Measurements from ENCODE around the gene SNRK.

SNRK gene

DNA sequence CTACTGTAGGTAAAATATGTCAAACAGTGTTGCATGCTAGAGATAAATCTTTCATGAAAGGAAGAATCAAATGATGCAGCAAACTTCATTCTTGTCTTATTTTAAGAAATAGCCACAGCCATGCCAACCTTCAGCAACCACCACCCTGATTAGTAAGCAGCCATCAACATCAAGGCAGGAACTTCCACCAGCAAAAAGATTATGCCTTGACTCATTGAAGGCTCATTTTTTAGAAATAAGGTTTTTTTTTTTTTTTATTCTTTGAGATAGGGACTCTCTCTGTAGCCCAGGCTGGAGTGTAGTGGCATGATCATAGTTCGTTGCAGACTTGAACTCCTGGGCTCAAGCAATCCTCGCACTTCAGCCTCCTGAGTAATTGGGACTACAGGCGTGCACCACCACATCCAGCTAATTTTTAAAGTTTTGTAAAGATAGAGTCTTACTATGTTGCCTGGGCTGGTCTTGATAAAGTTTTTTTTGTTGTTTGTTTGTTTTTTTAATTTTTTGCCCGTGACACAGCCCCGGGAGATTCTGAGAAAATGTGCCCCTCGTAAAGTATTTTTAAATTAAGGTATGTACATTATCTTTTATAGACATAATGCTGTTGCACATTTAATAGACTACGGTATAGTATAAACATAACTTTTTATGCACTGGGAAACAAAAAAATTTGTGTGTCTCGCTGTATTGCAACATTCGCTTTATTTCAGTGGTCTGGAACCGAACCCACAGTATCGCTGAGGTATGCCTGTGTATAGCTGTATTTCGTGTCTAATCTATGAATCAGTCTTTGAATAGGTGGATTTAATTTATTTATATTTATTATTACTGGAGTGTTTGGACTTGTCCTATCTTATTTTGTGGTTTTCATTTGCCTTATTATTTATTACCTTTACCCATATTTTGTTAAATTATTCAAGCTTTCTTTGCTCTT is 23.3 kb downstream of the SNRK start:
- DNase-seq (ENCODE audit: low read depth in 2 of 2), result no peak

DNA sequence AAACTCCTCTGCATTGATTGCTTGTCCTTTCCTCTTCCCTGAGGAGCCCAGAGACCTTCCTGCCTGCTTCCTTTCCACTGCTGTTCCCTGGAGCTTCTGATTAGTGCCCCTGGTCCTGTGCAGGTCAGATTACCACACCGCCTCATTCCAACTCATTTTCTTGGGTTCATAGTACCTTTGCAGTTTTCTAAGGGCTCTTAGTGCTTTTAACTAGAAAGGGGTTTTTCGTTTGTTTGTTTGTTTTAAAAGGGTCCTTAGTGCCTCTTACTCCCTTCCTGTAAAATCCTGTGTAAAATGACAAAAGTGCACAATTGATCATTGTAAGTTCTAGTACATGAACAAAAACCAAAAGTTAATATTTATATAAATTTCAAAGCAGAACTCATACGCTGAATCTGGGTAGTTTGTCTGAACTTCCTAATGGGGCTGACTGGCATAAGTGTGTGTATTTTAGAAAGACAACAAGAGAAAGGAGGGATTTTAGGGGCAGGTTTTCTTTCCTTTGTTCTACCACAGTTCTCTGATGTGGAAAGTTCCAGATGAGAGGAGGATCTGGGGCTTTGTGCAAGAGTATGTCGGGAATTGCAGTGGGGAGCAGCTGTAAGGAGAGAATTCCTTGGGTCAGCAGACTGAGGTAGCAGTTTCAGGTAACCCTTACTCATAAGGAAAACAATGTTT is 30.6 kb downstream of the SNRK start:
- DNase-seq (ENCODE audit: low read depth in 2 of 2), result no peak

DNA sequence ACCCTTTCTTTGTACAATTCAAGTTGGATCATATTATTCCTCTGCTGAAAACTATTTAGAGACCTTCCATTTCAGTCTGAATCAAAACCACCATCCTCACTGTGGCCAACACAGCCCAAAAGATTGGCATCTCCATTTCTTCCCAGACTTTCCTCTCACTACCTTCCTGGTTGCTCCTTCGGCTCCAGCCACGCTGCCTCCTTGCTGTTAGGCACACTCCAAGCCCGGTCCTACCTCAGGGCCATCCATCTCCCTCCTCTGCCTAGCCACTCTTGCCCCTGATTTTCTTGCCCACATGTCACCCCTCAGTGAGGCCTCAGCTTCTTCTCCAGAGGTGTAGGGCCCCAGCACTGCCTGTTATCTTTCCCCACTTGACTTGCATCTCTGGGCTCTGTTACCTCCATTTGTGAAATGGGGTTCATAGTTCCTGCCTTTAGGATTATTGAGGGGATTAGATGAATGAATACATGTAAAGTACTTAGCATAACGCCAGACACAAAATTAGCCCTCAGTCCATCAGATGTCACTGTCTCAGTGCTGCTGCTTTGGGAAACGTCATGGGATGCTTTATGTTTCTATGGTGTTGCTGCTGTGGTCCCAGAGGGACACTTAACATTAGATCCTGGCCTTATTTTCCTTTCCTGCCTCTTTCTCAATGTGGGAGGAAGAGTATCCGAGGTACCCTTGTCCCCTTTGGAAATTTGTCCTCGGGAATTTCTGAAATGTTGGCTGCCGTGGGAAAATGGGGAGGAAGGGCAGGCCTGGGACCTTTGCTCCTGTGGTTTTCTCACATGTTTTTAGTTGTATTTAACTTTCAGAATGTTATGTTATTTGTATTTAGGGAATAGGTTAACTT is 31.3 kb downstream of the SNRK start:
- DNase-seq (ENCODE audit: low read depth in 2 of 2), result no peak

DNA sequence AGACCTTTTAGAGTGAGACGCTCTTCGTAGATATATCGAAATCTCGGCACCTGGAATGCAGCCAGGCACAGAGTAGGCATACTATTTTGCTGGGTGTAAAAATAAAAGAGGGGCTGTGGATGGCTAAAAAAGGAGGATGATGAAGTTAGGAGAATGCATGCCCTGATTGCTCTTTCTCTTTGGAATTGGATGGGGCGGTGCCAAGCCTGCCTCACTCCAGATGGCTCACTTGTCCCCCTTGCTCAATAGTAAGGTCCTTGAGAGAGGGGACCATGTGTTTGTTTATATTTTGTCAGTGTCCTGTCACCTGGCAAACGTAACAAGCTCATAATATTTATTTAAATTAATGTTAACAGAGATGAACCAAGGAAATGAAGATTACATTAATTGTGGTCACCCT is 33.0 kb downstream of the SNRK start:
- no peak for DNase-seq (ENCODE audit: low read depth in 2 of 2)

GRCh38 chr3:43319794-43320193 is 33.5 kb downstream of the SNRK start:
- DNase-seq (ENCODE audit: low read depth in 2 of 2), result no peak

DNA sequence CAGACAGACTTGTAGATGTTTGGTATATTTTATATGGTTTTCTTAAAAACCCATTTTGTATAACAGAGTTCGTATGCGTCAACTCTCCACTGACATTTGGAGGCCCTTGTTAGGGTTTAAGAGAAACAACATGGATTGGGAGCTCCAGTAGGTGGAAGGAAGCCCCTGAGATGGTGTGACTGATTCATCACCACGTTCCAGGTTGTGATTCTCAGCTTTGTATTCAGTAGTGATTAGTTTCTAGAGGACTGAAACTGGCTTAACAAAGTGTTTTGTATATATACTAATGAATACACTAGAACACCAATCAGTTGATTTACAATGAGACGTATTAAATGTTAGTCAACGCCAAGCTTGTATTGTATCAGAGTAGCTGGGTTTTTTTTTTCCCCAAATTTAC is 33.9 kb downstream of the SNRK start:
- no peak for DNase-seq (ENCODE audit: low read depth in 2 of 2)

GRCh38 chr3:43323541-43323940 is 37.2 kb downstream of the SNRK start:
- no peak for DNase-seq (ENCODE audit: low read depth in 2 of 2)

- no peak for DNase-seq (ENCODE audit: low read depth in 2 of 2)
These were observed 40.7 kb downstream of the SNRK start for GRCh38 chr3:43326891-43327581.

DNA sequence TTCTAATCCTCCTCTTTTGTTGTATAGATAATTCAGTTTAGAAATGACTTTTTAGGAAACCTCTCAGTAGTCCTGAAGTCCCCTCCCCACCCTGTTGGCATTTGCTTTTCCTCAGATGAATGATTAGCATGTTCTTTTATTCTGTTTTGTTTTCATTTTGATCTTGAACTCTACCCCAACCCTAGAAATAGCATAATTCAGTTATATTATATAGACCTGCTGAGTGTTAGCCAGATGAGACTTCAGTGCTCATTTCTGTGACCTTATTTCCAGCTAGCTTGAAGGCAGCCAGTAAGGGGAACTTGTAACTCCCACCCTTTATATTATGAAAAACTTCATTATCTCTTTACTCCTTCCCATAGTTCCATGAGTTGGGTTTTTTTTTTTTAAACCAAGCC is 41.2 kb downstream of the SNRK start:
- no peak for DNase-seq (ENCODE audit: low read depth in 2 of 2)

- DNase-seq (ENCODE audit: low read depth in 2 of 2), result no peak
These were observed 42.3 kb downstream of the SNRK start for GRCh38 chr3:43328653-43329052.

- DNase-seq (ENCODE audit: low read depth in 2 of 2), result no peak
These were observed 44.6 kb downstream of the SNRK start for GRCh38 chr3:43330981-43331380.

DNA sequence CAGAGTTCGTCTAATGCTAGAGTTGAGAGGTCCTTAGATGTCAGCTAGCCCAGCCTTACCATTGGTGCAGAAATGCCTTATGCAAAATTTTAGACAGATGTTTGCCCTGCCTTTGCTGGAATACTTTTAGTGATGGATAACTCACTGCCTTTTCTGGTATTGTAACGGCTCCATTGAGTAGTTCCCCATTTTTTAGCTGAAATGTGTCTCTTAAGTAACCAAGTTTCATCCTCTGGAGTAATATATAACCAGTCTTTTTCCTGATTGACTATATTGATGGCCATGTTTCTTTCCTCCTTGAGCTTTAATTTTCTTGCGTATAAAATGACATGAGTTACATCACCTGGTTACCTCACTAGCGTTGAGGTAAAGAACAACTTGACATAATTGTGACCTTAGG is 45.0 kb downstream of the SNRK start:
- DNase-seq (ENCODE audit: low read depth in 2 of 2), result no peak

DNA sequence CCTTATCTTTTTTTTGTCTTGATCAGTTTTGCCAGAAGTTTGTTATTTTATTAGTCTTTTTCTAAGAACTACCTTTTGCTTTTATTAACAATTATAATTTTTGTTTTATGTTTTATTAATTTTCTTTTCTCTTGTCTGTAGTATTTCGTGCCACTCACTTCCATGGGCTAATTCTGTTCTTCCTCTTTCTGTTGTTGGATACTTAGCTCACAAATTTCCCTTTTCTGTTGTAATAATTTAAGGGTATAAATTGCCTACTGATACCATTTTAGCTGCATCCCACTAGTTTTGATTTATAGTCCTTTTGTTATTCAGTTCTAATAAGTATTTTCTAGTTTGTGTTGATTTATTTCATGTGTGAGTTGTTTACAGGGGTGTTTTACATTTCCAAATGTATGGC is 48.6 kb downstream of the SNRK start:
- no peak for DNase-seq (ENCODE audit: low read depth in 2 of 2)

DNA sequence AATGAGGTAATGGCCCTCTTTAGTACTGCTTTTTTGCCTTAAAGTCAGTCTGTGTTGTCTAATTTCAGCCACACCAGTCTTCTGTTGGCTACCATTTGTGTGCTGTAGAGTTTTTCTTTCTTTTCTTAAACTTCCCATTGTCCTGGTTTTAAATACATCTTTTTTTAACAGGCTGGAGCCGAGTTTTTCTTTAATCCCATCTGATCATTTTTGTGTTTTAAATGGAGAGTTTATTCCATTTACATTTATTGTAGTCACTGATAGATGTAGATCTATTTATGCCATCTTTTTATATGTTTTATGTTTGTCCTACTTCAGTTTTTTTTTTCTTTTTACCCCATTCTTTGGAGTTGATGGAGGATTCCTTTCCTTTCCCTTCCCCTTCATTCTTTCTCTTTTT is 49.5 kb downstream of the SNRK start:
- no peak for DNase-seq (ENCODE audit: low read depth in 2 of 2)

GRCh38 chr3:43338295-43338694 is 52.0 kb downstream of the SNRK start:
- no peak for DNase-seq (ENCODE audit: low read depth in 2 of 2)

DNA sequence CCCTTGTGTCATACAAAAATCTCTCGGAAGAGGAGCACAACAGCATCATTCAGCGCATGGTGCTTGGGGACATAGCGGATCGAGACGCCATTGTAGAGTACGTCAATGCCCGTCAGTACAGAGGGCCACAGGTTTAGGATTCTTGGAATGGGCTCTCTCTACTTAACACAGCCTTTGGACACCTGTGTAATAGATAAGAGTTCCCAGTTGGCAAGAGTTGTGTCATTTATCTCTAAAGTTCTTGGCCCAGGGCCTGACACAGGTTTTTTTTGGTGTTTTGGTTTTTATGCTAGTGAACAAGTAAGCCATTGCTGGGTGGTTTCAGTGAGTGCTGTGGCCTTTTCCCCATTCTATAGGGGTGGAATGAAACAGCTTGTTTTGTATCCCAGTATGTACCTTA is 54.1 kb downstream of the SNRK start:
- no peak for DNase-seq (ENCODE audit: low read depth in 2 of 2)

GRCh38 chr3:43341788-43342187 is 55.4 kb downstream of the SNRK start:
- DNase-seq (ENCODE audit: low read depth in 2 of 2), result no peak

- no peak for DNase-seq (ENCODE audit: low read depth in 2 of 2)
These were observed 56.8 kb downstream of the SNRK start for GRCh38 chr3:43343185-43343584.

GRCh38 chr3:43343815-43344214 is 57.5 kb downstream of the SNRK start:
- DNase-seq (ENCODE audit: low read depth in 2 of 2), result no peak

DNA sequence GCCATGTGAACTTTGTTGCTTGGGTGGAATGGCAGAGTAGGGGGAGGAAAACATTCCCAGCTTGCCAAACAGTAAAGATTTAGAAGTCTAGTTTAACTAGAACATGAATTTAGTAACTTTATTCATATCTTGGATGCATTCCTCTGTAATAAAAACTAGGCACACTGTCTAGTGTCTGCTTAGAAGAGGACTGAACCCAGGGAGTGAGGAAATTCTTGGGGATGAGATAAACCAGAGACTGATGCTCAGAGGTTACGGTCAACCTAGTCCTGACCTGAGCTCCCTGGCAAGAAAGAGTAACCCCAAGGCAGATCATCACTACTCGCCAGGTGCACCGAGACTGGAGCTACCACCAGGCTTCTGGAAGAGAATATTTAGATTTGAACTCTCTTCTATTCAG is 58.2 kb downstream of the SNRK start:
- no peak for DNase-seq (ENCODE audit: low read depth in 2 of 2)

GRCh38 chr3:43345246-43345645 is 58.9 kb downstream of the SNRK start:
- no peak for DNase-seq (ENCODE audit: low read depth in 2 of 2)

DNA sequence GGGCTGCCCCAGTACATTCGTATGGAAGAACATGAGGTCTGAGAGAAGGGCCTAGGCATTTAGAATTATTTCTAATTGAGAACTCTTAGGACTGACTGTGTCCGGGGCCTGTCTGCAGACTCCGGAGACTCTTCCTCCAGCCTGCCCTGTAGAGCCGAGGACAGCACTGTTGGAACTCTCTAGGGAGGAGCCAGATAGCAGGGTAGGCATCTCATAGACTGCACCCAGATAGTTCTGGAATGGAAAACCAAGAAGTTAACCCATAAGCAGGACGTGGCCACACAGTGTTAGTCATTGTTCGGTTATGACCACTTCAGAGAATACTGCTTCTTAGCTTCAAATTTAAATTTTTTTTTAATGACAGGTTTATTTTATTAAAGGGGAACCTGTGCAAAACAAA is 59.5 kb downstream of the SNRK start:
- DNase-seq (ENCODE audit: low read depth in 2 of 2), result no peak

All from activated CD4-positive, alpha-beta T cell treated with anti-CD3 and anti-CD28 coated beads for 24 hours (primary cell).